ENCODE results near the gene RNF144B.

RNF144B gene

GRCh38 chr6:18431581-18431980 is 44.4 kb downstream of the RNF144B start:
- Histone ChIP-seq H3K4me1 (ENCODE audit: control insufficient read depth, low read length) (peaks cover 17% of the 10 kb centered on the region; the same call in 1 of the 2 replicates), H3K27me3 (ENCODE audit: control insufficient read depth, low read length) (no peaks in the 10 kb centered on the region), H3K36me3 (ENCODE audit: control insufficient read depth, low read length) (peaks cover 94% of the 10 kb centered on the region), H3K27ac (ENCODE audit: low read depth, low read length) (no peak overlapping the region; the same call in 1 of the 2 replicates), H3K4me2 (ENCODE audit: low read length) (no peak overlapping the region), H3K9me3 (ENCODE audit: control insufficient read depth, insufficient read depth, low read length) (no peaks in the 10 kb centered on the region), H3K79me2 (ENCODE audit: control insufficient read depth, low read length) (peaks cover 97% of the 10 kb centered on the region), H3K9me2 (replicated peaks; ENCODE audit: control insufficient read depth, low read length) (no peaks in the 10 kb centered on the region), H4K20me1 (ENCODE audit: control insufficient read depth, insufficient read depth, low read depth, low read length) (peaks cover 19% of the 10 kb centered on the region), H3K4me3 (ENCODE audit: low read length) (no peak overlapping the region), H3F3A (ENCODE audit: control insufficient read depth, insufficient read depth) (peaks cover 23% of the 10 kb centered on the region)
- TF ChIP-seq CTCF (IDR thresholded peaks at IDR 0.05; ENCODE audit: low read depth, low read length, poor library complexity, severe bottlenecking) (no peak), EZH2phosphoT487 (IDR thresholded peaks at IDR 0.05; ENCODE audit: borderline replicate concordance, low read length) (no peak)

DNA sequence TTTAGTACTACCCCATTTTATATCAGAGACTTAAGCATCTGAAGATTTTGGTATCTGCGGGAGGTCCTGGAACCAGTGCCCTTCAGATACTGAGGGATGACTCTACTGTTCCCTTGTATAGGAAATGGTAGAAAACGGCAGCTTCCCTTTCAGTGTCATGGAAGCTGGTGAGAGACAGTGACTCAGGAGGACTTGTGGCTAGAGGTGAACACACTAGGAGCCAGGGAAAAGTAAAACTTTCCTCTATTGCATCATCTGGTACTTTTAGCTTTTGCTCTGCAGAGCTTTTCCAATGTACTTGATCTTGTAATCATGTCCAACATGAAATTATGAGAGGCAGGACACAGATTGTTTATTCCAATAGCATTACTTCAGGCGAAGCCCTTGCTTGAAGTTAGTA is 45.0 kb downstream of the RNF144B start:
- H3K79me2 ChIP-seq (ENCODE audit: control insufficient read depth, low read length) = peaks cover 97% of the 10 kb centered on the region
- H3K9me3 ChIP-seq (ENCODE audit: control insufficient read depth, insufficient read depth, low read length) = no peaks in the 10 kb centered on the region
- no peak overlapping the region for H3K27ac ChIP-seq (ENCODE audit: low read depth, low read length)

DNA sequence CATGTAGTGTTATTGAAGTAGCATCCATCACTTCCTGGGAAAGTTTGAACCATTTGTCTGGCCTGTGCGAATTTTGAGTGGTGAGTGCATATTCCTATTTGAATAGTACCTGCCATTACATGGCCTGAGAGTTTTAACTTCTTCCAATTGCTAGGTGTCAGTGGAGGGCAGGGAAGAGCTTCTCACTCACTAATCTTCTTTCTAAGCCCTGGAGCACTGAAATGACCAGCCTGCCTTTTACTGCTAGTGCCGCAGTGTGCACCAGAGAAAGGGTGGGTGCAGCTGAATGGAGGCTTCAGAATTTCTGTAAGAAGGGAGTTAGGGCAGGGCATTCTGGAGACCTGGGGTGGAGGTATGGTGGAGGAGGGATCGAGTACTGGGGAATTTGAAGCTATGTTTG is 45.5 kb downstream of the RNF144B start:
- Histone ChIP-seq H4K20me1 (ENCODE audit: control insufficient read depth, insufficient read depth, low read depth, low read length) (peaks cover 18% of the 10 kb centered on the region), H3K9me3 (ENCODE audit: control insufficient read depth, insufficient read depth, low read length) (no peaks in the 10 kb centered on the region), H3K79me2 (ENCODE audit: control insufficient read depth, low read length) (peaks cover 97% of the 10 kb centered on the region), H3K9me2 (replicated peaks; ENCODE audit: control insufficient read depth, low read length) (no peaks in the 10 kb centered on the region), H3K36me3 (ENCODE audit: control insufficient read depth, low read length) (peaks cover 94% of the 10 kb centered on the region), H3K4me1 (ENCODE audit: control insufficient read depth, low read length) (peaks cover 20% of the 10 kb centered on the region; the same call in 1 of the 2 replicates), H3K27me3 (ENCODE audit: control insufficient read depth, low read length) (no peaks in the 10 kb centered on the region), H3K4me3 (ENCODE audit: low read length) (no peak overlapping the region), H3F3A (ENCODE audit: control insufficient read depth, insufficient read depth) (peaks cover 26% of the 10 kb centered on the region), H3K4me2 (ENCODE audit: low read length) (no peak overlapping the region), H3K27ac (ENCODE audit: low read depth, low read length) (no peak overlapping the region)
- TF ChIP-seq CTCF (IDR thresholded peaks at IDR 0.05; ENCODE audit: low read depth, low read length, poor library complexity, severe bottlenecking) (no peak), EZH2phosphoT487 (IDR thresholded peaks at IDR 0.05; ENCODE audit: borderline replicate concordance, low read length) (no peak)

More for the DNA sequence above, 45.0 kb downstream of the RNF144B start:
- Histone ChIP-seq H3K4me1 (ENCODE audit: control insufficient read depth, low read length) (peaks cover 19% of the 10 kb centered on the region; the same call in 1 of the 2 replicates), H3K27me3 (ENCODE audit: control insufficient read depth, low read length) (no peaks in the 10 kb centered on the region), H3K36me3 (ENCODE audit: control insufficient read depth, low read length) (peaks cover 94% of the 10 kb centered on the region), H3F3A (ENCODE audit: control insufficient read depth, insufficient read depth) (peaks cover 23% of the 10 kb centered on the region), H3K9me2 (replicated peaks; ENCODE audit: control insufficient read depth, low read length) (no peaks in the 10 kb centered on the region), H3K4me3 (ENCODE audit: low read length) (no peak overlapping the region), H3K4me2 (ENCODE audit: low read length) (no peak overlapping the region), H4K20me1 (ENCODE audit: control insufficient read depth, insufficient read depth, low read depth, low read length) (peaks cover 19% of the 10 kb centered on the region)
- TF ChIP-seq EZH2phosphoT487 (IDR thresholded peaks at IDR 0.05; ENCODE audit: borderline replicate concordance, low read length) (no peak), CTCF (IDR thresholded peaks at IDR 0.05; ENCODE audit: low read depth, low read length, poor library complexity, severe bottlenecking) (no peak)
